ENCODE results near the gene MBP.

MBP gene

GRCh38 chr18:76931171-76931570 is 201.4 kb downstream of the MBP start:
- no peak for DNase-seq

All from hematopoietic multipotent progenitor cell treated with erythropoietin and hydrocortisone succinate and interleukin-3 and kit ligand, for 4 days (in vitro differentiated cells).